ENCODE results near the gene ZNF221. TPM values are rescaled to one million over a fixed set of nuclear protein-coding genes. Genes with fewer than 3 reads are reported as not detected.

The ZNF221 gene
- total and polyA plus RNA-seq, 9 of the 15 experiments (the other 6 are each of a cell fraction or from before 2014, with no cell fraction given), result 0.32 to 1.4 (median 0.45) TPM

DNA sequence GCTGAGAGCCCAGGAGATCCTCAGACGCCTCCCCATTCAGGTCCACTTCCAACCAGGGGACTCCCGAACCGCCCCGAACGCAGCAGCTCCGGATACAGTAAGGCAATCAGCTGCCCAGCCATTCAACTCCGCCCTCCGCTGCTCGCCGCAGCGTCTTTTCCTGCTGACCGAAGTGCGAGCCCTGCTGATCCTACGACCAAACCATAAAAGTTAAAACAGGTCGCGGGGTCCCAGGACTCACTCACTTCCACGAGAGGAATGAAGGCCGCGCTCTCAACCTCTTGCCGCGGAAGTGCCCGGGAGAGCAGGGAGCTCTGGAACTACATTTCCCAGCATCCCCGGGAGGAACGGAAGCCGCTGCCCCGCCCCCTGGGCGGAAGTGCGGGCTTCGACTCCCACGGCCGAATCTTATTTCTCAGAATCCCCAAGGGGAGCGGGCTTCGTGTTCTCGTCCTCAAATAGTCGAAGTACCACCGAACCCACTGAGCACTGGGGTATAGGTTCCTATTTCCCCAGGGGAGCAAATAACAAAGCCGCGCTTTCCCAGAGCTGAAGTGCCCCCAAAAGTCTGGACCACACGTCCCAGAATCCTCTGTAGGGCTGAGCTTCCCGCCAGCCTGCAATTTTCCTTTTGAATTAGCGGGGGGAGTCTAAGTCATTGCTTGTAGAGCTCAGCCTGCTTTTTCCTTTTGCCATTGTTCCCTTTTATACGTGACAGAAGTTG lies 15.9 kb upstream of the ZNF221 start, which contains the start of gene ZNF45 (continued):
- TF ChIP-seq, protein P1, sequence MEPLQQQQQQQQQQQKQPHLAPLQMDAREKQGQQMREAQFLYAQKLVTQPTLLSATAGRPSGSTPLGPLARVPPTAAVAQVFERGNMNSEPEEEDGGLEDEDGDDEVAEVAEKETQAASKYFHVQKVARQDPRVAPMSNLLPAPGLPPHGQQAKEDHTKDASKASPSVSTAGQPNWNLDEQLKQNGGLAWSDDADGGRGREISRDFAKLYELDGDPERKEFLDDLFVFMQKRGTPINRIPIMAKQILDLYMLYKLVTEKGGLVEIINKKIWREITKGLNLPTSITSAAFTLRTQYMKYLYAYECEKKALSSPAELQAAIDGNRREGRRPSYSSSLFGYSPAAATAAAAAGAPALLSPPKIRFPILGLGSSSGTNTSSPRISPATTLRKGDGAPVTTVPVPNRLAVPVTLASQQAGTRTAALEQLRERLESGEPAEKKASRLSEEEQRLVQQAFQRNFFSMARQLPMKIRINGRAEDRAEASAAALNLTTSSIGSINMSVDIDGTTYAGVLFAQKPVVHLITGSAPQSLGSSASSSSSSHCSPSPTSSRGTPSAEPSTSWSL (CRISPR knock-in tag; IDR thresholded peaks at IDR 0.05; ENCODE audit: borderline replicate concordance), result no peak
- TF ChIP-seq, protein P2, sequence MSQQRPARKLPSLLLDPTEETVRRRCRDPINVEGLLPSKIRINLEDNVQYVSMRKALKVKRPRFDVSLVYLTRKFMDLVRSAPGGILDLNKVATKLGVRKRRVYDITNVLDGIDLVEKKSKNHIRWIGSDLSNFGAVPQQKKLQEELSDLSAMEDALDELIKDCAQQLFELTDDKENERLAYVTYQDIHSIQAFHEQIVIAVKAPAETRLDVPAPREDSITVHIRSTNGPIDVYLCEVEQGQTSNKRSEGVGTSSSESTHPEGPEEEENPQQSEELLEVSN (IDR thresholded peaks at IDR 0.05; ENCODE audit: borderline replicate concordance in 1 of 2, extremely low read depth in 1 of 2, insufficient read depth in 1 of 2, insufficient read length in 1 of 2, low read depth in 1 of 2, low read length in 1 of 2, poor library complexity in 1 of 2, severe bottlenecking in 1 of 2), result peak in 1 of 2 experiments; percentile 77
- TF ChIP-seq NR2C2 (CRISPR knock-in tag; IDR thresholded peaks at IDR 0.05) (no peak), NR2C2 (tag; IDR thresholded peaks at IDR 0.05) (peak; percentile 90), RCOR1 (IDR thresholded peaks at IDR 0.05; ENCODE audit: borderline replicate concordance in 1 of 2, low read depth in 2 of 2, low read length in 2 of 2) (no peak), CBX5 (IDR thresholded peaks at IDR 0.05; ENCODE audit: borderline replicate concordance, low read depth) (no peak), ASH1L (IDR thresholded peaks at IDR 0.05; ENCODE audit: borderline replicate concordance, low read depth, partially characterized antibody) (no peak), ZNF445 (CRISPR knock-in tag; IDR thresholded peaks at IDR 0.05; ENCODE audit: low read depth) (no peak), PHTF2 (CRISPR knock-in tag; IDR thresholded peaks at IDR 0.05) (no peak), NR2C1 (IDR thresholded peaks at IDR 0.05) (peak; percentile 52), NR2C1 (tag; IDR thresholded peaks at IDR 0.05) (peak; percentile 69)
- TF ChIP-seq, protein P3, sequence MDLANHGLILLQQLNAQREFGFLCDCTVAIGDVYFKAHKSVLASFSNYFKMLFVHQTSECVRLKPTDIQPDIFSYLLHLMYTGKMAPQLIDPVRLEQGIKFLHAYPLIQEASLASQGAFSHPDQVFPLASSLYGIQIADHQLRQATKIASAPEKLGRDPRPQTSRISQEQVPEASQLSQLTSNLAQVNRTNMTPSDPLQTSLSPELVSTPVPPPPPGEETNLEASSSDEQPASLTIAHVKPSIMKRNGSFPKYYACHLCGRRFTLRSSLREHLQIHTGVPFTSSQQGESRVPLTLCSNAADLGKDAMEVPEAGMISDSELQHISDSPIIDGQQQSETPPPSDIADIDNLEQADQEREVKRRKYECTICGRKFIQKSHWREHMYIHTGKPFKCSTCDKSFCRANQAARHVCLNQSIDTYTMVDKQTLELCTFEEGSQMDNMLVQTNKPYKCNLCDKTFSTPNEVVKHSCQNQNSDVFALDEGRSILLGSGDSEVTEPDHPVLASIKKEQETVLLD (IDR thresholded peaks at IDR 0.05), result no peak
